Activated T-cell treated with anti-CD3 and anti-CD28 coated beads, Interleukin-2, amount 50 U/mL, for 4 hours (primary cell): ENCODE data around the gene TECTA. TPM values are rescaled to one million over a fixed set of nuclear protein-coding genes. Genes with fewer than 3 reads are reported as not detected.
"Not testable (repeated sequence)": the region's sequence is repeated elsewhere in the genome, so short reads cannot be mapped to it uniquely, and the experiment has no call there.

Source experiments
- ATAC-seq, 2 donors: fragments of 200-7000 bp; cut with Tn5 transposase; one replicate each; pipeline ENCODE4 v1.10.0; 2021
- DNase-seq: peaks from one replicate; pipeline ENCODE4 v3.0.0-alpha.2; 2020
- H3K27me3 Mint-ChIP-seq: one replicate; pipeline ENCODE4 v1.8.0; 2021; ENCODE audit warnings: low read depth, mixed read lengths
- H3K36me3 Mint-ChIP-seq: one replicate; pipeline ENCODE4 v1.8.0; 2022; ENCODE audit warnings: mixed read lengths; ENCODE audit not compliant: insufficient read depth
- H3K4me1 Mint-ChIP-seq: one replicate; pipeline ENCODE4 v1.8.0; 2021; ENCODE audit warnings: low read depth, mixed read lengths
- H3K4me3 Mint-ChIP-seq: one replicate; pipeline ENCODE4 v1.8.0; 2021; ENCODE audit warnings: mild to moderate bottlenecking, moderate library complexity, mixed read lengths
- H3K9me3 Mint-ChIP-seq: one replicate; pipeline ENCODE4 v1.8.0; 2021; ENCODE audit warnings: mixed read lengths
- total RNA-seq, 3 donors: library from RNA; stranded (reverse); gene quantifications; one replicate each; pipeline ENCODE4 v1.2.1, GENCODE V29; 2021

The TECTA gene
- total RNA-seq, 3 donors from 2014 or later, result 0.11 to 0.20 (median 0.11) TPM

GRCh38 chr11:121106812-121107211 is 5.8 kb downstream of the TECTA start:
- Mint-ChIP-seq H3K36me3 (no peaks in the 10 kb centered on the region), H3K4me3 (no peak overlapping the region), H3K9me3 (no peaks in the 10 kb centered on the region), H3K4me1 (no peaks in the 10 kb centered on the region), H3K27me3 (peaks cover 9% of the 10 kb centered on the region)
- DNase-seq, result no peak
- no peak for ATAC-seq

DNA sequence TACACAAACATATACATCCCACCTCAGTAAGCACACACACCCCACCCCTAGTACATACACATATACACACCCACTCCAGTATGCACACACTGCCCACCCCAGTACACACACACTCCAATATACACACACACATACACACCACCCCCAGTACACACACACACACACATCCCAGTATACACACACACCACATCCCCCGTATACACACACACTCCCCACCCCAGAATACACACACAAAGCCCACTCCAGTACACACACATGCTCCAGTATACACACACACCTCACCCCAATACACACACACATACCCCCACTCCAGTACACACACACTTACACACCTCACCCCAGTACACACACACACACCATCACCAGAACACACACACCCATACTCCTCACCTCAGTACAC is 7.4 kb downstream of the TECTA start:
- Mint-ChIP-seq H3K4me3 (no peak overlapping the region), H3K36me3 (no peaks in the 10 kb centered on the region), H3K27me3 (peaks cover 21% of the 10 kb centered on the region), H3K9me3 (no peaks in the 10 kb centered on the region), H3K4me1 (peaks cover 3% of the 10 kb centered on the region)
- DNase-seq (no peak), ATAC-seq (no peak)

DNA sequence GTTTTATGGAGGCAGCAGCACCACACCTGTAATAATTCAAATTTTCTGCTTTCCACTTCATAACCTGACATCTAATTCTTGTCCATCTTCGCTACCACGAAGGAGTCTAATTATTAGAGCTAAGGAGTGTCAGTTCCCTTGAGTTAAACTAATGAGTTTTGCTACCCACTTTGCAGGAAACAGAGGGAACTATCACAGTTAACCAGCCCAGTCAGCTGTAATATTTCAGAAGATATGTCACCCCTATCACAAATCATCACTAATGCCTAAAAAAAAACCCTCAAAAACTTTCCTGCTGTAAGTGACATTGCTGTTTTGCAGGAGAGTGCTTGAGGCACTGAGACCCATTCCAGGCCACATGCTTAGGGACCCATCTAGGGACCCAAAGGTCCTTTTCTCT is 8.4 kb downstream of the TECTA start:
- no peak for ATAC-seq

DNA sequence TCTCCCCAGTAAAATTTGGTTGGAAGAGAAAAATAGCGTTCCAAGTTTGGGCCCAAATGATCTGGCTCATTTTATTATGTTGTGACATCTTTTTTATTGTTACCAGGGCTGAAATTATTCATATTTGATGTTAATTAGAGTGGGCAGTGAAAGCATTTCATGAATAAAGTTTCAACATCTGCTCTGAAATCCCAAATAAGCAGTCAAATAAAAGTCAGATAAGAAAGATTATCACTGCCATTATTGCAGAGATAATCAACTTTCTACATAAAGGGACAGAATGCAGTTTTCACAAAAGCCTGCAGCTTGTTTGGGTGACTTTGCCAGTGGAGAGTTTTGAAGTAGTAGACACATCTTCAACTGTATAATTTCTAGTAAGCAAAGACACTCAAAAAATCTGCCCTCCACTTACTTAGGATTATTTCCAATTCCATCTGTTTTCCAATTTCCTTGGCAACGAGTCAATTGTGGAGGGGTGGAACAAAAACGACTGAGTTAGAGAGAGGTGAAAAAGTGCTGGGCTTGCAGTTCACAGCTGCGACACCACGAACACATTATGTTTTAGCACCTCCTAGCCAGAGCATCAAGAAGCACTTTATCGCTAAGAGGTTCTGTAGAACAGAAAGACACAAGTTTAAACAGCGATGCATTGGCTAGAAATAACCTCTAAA is 9.0 kb downstream of the TECTA start:
- H3K4me3 Mint-ChIP-seq, result no peak overlapping the region
- H3K36me3 Mint-ChIP-seq, result no peaks in the 10 kb centered on the region
- peaks cover 25% of the 10 kb centered on the region for H3K27me3 Mint-ChIP-seq
- DNase-seq (no peak), ATAC-seq (no peak)
- no peaks in the 10 kb centered on the region for H3K9me3 Mint-ChIP-seq
- H3K4me1 Mint-ChIP-seq, result peaks cover 3% of the 10 kb centered on the region

More for the DNA sequence above, 8.4 kb downstream of the TECTA start:
- no peak for DNase-seq
- peaks cover 3% of the 10 kb centered on the region for H3K4me1 Mint-ChIP-seq
- H3K9me3 Mint-ChIP-seq, result no peaks in the 10 kb centered on the region
- peaks cover 25% of the 10 kb centered on the region for H3K27me3 Mint-ChIP-seq
- no peaks in the 10 kb centered on the region for H3K36me3 Mint-ChIP-seq
- no peak overlapping the region for H3K4me3 Mint-ChIP-seq

DNA sequence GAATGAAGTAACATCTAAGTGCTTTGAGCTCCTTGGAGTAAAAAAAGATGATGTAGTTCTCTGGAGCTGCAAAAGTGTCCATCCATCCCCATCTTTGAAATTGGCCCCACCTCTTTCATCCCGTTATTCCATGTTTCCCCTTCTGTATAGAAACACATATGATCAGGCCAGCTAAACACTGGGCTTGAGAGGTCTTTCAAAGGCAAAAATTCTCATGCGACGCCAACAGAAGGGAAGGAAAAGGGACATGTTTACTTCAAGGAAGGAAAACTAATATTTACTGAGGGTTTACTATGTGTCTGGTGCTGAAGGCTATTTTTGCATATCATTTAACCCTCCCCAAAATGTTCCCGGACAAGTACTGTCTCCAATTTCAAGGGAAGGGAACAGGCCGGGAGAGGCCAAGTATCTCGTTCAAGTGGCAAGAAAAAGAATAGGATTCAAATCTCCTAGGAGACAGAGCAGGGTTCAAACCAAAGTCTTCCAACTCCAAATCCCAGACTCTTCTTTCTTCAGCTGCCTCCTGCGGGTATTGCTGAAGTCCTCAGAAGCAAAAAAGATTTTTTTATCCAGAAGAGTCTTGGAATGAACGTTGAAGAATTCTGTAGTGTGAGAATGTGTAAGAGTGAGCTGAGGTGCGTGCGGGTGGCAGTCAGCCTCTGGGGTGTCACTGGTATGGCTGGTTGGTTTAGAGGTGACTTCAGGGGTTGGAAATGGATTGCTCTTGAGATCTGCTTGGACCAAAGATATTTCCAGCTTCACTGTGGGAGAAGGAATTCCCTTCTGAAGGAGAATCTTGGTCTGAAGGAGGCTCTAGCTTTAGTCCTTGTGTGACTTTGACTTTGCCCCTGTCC is 10.1 kb downstream of the TECTA start:
- H3K4me1 Mint-ChIP-seq, result peaks cover 3% of the 10 kb centered on the region
- no peaks in the 10 kb centered on the region for H3K36me3 Mint-ChIP-seq
- no peak for ATAC-seq
- peaks cover 25% of the 10 kb centered on the region for H3K27me3 Mint-ChIP-seq
- H3K4me3 Mint-ChIP-seq, result no peak overlapping the region
- no peaks in the 10 kb centered on the region for H3K9me3 Mint-ChIP-seq
- no peak for DNase-seq

- ATAC-seq (peak; percentile 59 to 73), DNase-seq (peak; percentile 9)
- Mint-ChIP-seq H3K9me3 (no peaks in the 10 kb centered on the region), H3K27me3 (peaks cover 25% of the 10 kb centered on the region), H3K36me3 (no peaks in the 10 kb centered on the region), H3K4me1 (peaks cover 3% of the 10 kb centered on the region), H3K4me3 (no peak overlapping the region)
These were observed 11.7 kb downstream of the TECTA start for GRCh38 chr11:121112498-121113455.

GRCh38 chr11:121113611-121114010 is 12.6 kb downstream of the TECTA start:
- Mint-ChIP-seq H3K4me3 (no peak overlapping the region), H3K36me3 (no peaks in the 10 kb centered on the region)
- DNase-seq, result no peak

GRCh38 chr11:121115024-121115423 is 14.0 kb downstream of the TECTA start:
- peaks cover 25% of the 10 kb centered on the region for H3K27me3 Mint-ChIP-seq
- H3K9me3 Mint-ChIP-seq, ATAC-seq, DNase-seq, H3K4me1 Mint-ChIP-seq, H3K4me3 Mint-ChIP-seq, H3K36me3 Mint-ChIP-seq: not testable (repeated sequence)

More at GRCh38 chr11:121113611-121114010, 12.6 kb downstream of the TECTA start:
- Mint-ChIP-seq H3K4me1 (peaks cover 3% of the 10 kb centered on the region), H3K9me3 (no peaks in the 10 kb centered on the region), H3K27me3 (peaks cover 25% of the 10 kb centered on the region)
- ATAC-seq, result no peak

DNA sequence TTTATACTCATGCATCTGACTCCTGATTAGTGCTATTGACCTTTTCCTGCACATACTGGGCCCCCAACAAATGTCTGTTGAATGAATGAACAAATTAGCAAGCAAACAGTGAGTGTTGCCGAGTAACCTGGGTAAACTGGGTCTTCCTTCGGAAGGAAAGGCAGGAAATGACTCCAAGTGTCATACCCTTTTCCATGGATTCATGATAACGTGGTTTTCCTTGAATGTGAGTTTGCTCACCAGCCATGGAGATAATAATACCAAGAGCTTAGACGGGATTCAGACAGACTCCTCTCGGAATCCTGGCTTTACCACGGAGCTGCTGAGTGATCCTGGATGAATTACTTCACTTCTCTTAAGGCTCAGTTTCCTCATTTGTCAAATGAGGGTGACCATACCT is 16.7 kb downstream of the TECTA start:
- no peak overlapping the region for H3K4me3 Mint-ChIP-seq
- ATAC-seq, result no peak
- DNase-seq, result no peak
- H3K36me3 Mint-ChIP-seq, result no peaks in the 10 kb centered on the region
- no peaks in the 10 kb centered on the region for H3K4me1 Mint-ChIP-seq
- H3K27me3 Mint-ChIP-seq, result peaks cover 10% of the 10 kb centered on the region
- peaks cover 4% of the 10 kb centered on the region for H3K9me3 Mint-ChIP-seq

GRCh38 chr11:121119440-121119839 is 18.4 kb downstream of the TECTA start:
- H3K27me3 Mint-ChIP-seq, result no peaks in the 10 kb centered on the region
- ATAC-seq (no peak), DNase-seq (no peak)
- no peaks in the 10 kb centered on the region for H3K36me3 Mint-ChIP-seq
- H3K9me3 Mint-ChIP-seq, result peaks cover 16% of the 10 kb centered on the region
- H3K4me3 Mint-ChIP-seq, result no peak overlapping the region
- no peaks in the 10 kb centered on the region for H3K4me1 Mint-ChIP-seq

- no peak overlapping the region for H3K4me3 Mint-ChIP-seq
- H3K4me1 Mint-ChIP-seq, result no peaks in the 10 kb centered on the region
- no peaks in the 10 kb centered on the region for H3K36me3 Mint-ChIP-seq
- peaks cover 4% of the 10 kb centered on the region for H3K27me3 Mint-ChIP-seq
- no peak for DNase-seq
- ATAC-seq, result no peak
- H3K9me3 Mint-ChIP-seq, result peaks cover 16% of the 10 kb centered on the region
These were observed 21.3 kb downstream of the TECTA start for GRCh38 chr11:121122328-121122727.

DNA sequence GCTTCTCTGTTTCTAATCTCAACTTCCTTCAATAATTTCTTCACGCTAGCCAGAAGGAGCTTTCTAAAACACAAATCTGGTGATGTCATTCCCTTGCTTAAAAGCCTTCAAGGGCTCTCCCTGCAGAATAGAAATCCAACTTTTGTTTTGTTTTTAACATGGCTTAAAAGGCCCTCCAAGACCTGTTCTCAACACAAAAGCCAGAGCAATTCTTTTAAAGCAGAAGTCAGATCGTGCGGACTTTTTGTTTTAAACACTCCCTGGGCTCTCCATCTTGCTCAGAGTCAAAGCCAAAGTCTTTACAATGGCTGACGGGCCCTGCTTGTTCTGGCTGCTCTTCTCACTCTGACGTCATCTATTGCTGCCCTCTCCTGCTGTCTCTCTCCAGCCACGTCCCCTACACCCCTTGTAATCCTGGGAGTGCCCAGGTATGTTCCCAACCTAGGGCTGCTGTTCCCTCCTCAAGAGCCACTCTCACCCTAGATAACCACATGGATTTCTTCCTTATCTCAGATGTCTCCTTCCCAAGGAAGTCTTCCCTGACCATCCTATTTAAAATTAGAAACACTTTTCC is 22.5 kb downstream of the TECTA start:
- Mint-ChIP-seq H3K36me3 (no peaks in the 10 kb centered on the region), H3K9me3 (peaks cover 16% of the 10 kb centered on the region), H3K27me3 (peaks cover 4% of the 10 kb centered on the region), H3K4me1 (no peaks in the 10 kb centered on the region), H3K4me3 (no peak overlapping the region)
- DNase-seq (no peak), ATAC-seq (no peak)

- H3K4me1 Mint-ChIP-seq, result no peaks in the 10 kb centered on the region
- no peak overlapping the region for H3K4me3 Mint-ChIP-seq
- DNase-seq (no peak), ATAC-seq (no peak)
- H3K9me3 Mint-ChIP-seq, result peaks cover 12% of the 10 kb centered on the region
- no peaks in the 10 kb centered on the region for H3K36me3 Mint-ChIP-seq
- peaks cover 4% of the 10 kb centered on the region for H3K27me3 Mint-ChIP-seq
These were observed 26.8 kb downstream of the TECTA start for GRCh38 chr11:121127809-121128208.
